ENCODE results near the gene NES.
"Not testable (repeated sequence)": the region's sequence is repeated elsewhere in the genome, so short reads cannot be mapped to it uniquely, and the experiment has no call there.

Gene NES

GRCh38 chr1:156643049-156643777 is 34.0 kb downstream of the NES start:
- DNase-seq = no peak

GRCh38 chr1:156642265-156643048 is 34.8 kb downstream of the NES start:
- DNase-seq = no peak

- no peak for DNase-seq
These were observed 35.4 kb downstream of the NES start, which contains the start of gene BCAN for GRCh38 chr1:156641761-156642264. Gene BCAN, plus strand, starts transcription at chr1:156642117. Its CDS starts 3,938 bp downstream, at chr1:156646055.

GRCh38 chr1:156640842-156641706 is 36.1 kb downstream of the NES start:
- no peak for DNase-seq

GRCh38 chr1:156639601-156640101 is 37.6 kb downstream of the NES start:
- no peak for DNase-seq

GRCh38 chr1:156638189-156638985 is 38.8 kb downstream of the NES start:
- no peak for DNase-seq

GRCh38 chr1:156632355-156632754 is 44.9 kb downstream of the NES start:
- no peak for DNase-seq

- DNase-seq = not testable (repeated sequence)
These were observed 46.1 kb downstream of the NES start for GRCh38 chr1:156631152-156631551.

- DNase-seq = no peak
These were observed 47.3 kb downstream of the NES start for GRCh38 chr1:156629823-156630449.

GRCh38 chr1:156627313-156627880 is 49.8 kb downstream of the NES start:
- peak; percentile 13 to 66 for DNase-seq

GRCh38 chr1:156626079-156626438 is 51.1 kb downstream of the NES start:
- DNase-seq = no peak

GRCh38 chr1:156625436-156626078 is 51.6 kb downstream of the NES start:
- peak; percentile 29 to 73 for DNase-seq

GRCh38 chr1:156624814-156625435 is 52.3 kb downstream of the NES start:
- DNase-seq = no peak

- peak; percentile 36 to 68 for DNase-seq
These were observed 53.0 kb downstream of the NES start for GRCh38 chr1:156623946-156624813.

GRCh38 chr1:156622581-156623297 is 54.5 kb downstream of the NES start:
- DNase-seq = no peak

GRCh38 chr1:156619582-156619955 is 57.6 kb downstream of the NES start:
- no peak for DNase-seq

- peak in 1 of 2 experiments; percentile 13 for DNase-seq
These were observed 58.2 kb downstream of the NES start, which contains the start of gene HAPLN2 for GRCh38 chr1:156618853-156619581. Gene HAPLN2, plus strand, starts transcription at chr1:156619415. Its CDS starts 4,076 bp downstream, at chr1:156623491.
